Umbilical cord (tissue), 2 donors: ENCODE measurements around the gene PRICKLE1. TPM values are rescaled to one million over a fixed set of nuclear protein-coding genes. Genes with fewer than 3 reads are reported as not detected.

Experiments
- DNase-seq: peaks from one replicate; pipeline ENCODE4 v3.0.0-alpha.2; 2015; ENCODE audit warnings: low spot score
- total RNA-seq: library from RNA; depleted of rRNA; stranded (reverse); fragments of >200 nt; gene quantifications from one replicate; pipeline ENCODE4 v1.2.3, GENCODE V29; 2014; ENCODE audit warnings: low replicate concordance; ENCODE audit not compliant: insufficient read depth

The PRICKLE1 gene
- total RNA-seq, 1 donor from 2014 or later = 22.4 TPM

DNA sequence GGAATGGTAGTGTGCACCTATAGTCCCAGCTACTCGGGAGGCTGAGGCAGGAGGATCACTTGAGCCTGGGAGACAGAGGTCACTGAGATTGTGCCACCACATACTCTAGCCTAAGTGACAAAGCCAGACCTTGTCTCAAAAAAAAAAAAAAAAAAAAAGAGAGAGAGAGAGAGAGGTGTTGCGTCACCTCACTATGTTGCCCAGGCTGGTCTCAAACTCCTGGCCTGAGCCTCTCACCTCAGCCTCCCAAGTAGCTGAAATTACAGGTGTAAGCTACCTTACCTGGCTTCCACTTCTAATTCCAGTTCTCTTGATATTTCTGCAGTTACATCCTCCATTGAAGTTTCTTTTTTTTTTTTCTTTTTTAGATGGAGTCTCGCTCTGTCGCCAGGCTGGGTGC is 94.3 kb downstream of the PRICKLE1 start:
- no peak for DNase-seq

- DNase-seq = peak; percentile 46
Measured at GRCh38 chr12:42492267-42492666, 97.3 kb downstream of the PRICKLE1 start.

- no peak for DNase-seq
Measured at GRCh38 chr12:42490261-42490842, 99.2 kb downstream of the PRICKLE1 start.

DNA sequence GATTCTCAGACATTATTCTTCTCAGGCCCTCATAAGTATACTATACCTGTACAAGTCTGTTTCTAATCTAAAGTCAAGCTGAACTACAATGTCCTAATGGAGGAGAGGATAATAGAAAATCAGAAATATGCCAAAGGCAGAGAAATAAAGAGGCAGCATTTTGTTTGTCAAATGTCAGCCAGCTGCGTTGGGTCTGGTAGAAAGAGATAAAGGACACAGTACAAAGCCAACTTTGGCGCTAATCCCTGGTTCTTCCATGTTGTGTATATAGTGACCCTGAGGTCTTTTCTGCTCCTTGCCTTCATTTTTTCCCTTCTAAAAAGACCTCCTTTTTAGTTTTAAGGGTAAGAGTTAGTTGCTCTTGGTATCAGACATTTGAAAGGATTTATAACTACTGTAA is 103.1 kb downstream of the PRICKLE1 start:
- DNase-seq = no peak

DNA sequence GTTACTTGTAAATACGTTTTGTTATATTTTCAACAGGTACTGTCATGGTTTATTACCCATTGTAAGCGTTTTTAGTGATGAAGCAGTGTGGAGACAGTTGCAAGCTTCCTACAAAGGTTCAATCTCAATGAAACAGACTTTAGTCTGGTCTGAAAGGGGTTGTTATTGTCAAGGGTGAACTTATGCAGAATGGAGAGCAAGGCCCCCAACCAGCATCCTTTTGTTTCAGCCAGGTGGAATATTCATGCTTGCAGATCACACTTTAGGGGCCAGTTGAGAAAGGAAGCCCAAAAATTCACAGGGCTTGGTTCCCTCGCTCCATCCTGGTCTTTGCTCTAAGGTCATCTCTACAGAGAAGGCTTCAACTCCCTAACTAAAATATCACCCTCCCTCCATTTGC is 103.7 kb downstream of the PRICKLE1 start:
- no peak for DNase-seq

DNA sequence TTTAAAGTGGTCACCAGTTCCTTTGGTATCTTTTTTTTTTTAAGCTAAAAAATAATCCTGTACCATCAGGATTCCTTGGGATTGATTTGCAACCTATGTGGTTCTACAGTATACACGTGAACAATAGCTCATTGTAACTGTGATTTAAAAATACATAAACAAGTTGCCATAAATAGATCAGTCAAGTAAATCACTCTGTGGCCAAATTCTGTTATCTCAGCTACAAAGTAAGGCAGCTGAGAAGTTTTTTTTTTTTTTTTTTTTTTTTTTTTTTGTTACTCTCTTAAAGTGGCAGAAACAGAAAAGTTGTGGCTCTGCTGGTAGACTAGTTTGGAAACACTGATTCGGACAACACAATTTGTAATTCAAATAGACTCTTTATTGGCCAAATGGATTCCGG is 104.5 kb downstream of the PRICKLE1 start:
- no peak for DNase-seq

DNA sequence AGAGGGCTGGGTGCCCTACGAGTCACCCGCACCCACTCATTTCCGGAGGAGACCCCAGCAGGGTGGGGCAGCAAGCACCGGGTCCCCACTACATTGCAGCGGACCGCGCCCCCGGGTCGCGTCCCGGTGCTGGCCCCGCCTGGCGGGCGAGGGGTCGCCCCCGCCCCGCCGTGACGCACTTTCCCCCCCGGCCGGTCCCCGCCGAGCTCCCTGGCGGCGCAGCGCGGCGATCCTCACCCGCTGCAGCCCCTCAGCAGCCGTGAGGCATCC is 106.1 kb downstream of the PRICKLE1 start:
- peak; percentile 55 for DNase-seq

DNA sequence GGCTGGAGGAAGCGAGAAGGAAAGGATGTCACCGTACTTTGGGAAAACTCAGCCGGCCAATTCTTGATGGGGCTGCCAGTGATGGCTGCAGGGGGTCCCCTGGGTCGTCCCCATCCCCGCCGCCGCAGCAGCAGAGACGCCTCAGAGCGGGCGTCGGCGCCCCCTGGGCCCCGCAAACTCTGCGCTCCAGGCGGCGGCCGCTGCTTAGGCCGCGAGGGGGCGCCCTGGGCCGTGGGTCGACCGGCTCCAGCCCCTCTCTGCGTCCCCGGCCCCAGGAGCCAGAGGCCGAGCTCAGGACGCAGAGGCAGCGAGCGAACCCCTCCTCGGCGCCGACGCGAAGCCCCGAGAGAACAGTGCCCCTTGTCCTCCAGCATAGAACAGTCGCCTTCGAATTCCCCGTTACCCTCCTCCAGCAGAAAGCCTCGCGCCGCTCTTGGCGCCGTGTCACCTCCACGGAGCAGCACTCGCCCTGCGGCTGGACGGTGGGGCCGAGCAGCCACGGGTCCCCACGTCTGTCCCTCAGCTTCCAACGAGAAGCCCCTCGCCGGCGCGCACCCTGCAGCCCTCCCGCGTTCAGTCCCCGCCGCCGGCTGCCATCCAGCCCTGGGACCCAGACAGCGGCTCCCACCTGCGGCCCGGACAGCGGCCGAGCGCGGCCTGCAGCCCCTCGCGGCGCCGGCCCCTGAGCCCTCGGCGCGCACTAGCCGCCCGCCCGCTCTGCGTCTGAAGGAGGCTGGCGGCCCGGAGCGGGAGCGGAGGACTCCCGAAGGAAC is 106.6 kb downstream of the PRICKLE1 start:
- peak; percentile 80 for DNase-seq

DNA sequence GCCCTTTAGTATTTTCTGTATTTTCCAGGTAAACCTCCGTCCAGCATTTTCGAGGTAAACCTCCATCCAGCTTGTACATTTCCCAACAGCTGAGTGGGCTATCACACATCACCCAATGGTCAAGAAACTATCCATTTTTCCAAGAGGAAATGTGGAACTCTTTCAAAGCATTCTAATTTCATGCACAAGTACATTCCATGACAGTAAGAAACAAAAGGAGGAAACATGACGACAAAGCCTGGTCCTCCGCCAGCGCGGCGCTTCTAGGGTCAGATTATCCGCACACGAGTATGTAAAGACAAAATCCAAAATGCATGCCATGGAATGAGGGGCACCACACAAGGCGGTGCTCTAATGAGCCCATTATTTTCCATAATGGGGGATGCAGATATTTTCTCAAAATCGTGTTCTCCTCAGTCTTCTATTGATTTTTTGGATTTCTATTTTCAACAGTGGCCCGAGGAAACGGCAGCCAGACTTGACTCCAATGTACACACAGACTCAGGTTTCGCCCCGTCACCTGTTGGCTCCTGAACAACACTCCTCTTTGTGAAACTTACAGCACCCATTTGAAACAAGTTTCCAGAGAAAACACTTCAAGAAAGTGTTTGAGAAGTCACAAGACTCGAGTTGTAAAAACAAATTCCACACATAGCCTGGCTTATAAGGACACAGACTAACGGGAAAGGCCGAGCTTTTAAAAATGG is 107.4 kb downstream of the PRICKLE1 start:
- DNase-seq = peak; percentile 59

DNA sequence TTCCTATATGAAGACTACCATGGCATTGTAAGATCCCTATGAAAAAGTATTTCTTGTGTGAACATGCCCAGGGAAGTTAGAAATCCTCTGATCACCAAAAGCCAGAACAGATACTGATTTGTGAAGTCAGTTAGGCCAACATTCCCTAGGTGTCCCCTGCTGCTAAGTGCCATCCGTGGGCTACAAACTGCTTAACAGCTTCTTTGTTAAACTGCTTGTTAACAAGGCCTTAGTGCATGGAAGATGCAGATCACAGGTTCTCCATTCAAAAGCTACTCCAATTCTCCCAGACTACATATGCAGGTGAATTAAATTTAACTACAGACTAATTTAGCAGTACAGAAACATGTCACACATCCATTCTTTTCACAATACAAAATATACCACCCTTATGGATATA is 108.2 kb downstream of the PRICKLE1 start:
- DNase-seq = no peak

DNA sequence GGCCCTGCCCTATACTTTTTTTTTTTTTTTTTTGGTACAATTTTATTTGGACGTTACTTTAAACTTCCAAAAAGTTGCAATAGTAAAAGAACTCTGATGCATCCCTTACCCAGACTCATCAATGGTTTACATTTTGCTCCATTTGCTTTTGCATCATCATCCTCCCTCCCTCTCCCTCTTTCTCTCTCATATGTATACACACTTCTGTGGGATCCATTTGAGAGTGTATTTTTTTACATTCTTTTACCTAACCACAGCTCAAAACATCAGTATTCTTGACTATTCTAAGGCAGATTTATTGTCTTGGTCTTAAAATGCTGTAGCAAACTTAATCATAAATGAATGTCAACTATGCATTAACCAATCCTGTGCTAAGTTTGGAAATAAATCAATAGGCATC is 111.6 kb downstream of the PRICKLE1 start:
- DNase-seq = no peak

- DNase-seq = no peak
Measured at GRCh38 chr12:42475106-42475505, 114.4 kb downstream of the PRICKLE1 start.

GRCh38 chr12:42474391-42474790 is 115.2 kb downstream of the PRICKLE1 start:
- DNase-seq = no peak

DNA sequence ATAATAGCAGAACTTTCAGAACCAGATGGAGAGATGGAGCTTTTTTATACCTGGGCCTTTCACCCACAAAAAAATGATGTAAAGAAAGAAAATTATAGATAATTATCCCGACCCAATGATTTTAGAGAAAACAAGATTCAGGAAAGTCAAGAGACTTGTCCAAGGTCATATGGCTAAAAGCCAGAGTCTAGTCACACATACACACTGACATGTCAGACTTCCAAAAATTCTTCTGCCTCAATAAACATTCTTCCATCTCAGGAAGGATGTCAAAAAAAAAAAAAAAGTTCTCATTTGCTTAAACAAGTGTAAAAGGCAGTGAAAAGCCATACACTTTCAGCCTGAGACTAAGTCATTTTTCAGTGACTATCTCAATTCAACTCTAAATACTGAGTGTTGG is 116.0 kb downstream of the PRICKLE1 start:
- no peak for DNase-seq

DNA sequence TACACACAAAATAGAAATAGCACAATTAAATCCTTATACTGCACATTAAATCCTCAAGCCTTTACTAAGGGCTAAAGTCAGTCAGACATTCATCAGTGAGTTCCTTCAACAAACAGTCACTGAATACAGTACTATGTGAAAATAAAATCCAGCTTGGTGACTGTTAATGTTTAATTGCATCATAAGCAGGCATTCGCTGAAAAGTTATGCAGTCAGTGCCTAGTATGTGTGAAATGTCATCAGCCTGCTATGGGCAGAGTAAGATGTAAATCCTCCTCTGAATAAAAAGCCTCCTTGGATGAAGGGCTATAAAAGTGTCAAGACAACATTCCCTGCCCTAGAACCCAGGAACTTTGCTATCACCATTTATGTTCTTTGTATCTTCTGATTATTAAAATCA is 116.4 kb downstream of the PRICKLE1 start:
- peak; percentile 40 for DNase-seq

DNA sequence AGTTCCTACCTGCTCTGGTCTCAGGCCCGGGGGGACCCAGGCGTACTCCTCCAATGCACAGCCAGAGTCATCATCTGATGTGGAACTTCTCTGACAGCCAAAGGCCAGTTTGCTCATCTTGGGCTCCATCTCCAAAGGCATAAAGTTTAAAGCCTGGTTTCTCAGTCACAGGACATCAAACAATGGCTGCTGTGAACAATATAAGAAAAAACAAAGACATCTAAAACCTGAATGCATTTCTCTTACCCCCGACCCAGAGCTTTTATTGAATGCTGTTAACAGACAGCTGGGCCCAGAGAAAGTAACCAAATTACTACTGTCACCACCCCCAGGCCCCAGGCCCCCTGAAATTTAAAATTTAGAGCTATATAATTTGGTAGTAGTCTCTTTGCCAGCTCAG is 117.2 kb downstream of the PRICKLE1 start:
- DNase-seq = no peak

DNA sequence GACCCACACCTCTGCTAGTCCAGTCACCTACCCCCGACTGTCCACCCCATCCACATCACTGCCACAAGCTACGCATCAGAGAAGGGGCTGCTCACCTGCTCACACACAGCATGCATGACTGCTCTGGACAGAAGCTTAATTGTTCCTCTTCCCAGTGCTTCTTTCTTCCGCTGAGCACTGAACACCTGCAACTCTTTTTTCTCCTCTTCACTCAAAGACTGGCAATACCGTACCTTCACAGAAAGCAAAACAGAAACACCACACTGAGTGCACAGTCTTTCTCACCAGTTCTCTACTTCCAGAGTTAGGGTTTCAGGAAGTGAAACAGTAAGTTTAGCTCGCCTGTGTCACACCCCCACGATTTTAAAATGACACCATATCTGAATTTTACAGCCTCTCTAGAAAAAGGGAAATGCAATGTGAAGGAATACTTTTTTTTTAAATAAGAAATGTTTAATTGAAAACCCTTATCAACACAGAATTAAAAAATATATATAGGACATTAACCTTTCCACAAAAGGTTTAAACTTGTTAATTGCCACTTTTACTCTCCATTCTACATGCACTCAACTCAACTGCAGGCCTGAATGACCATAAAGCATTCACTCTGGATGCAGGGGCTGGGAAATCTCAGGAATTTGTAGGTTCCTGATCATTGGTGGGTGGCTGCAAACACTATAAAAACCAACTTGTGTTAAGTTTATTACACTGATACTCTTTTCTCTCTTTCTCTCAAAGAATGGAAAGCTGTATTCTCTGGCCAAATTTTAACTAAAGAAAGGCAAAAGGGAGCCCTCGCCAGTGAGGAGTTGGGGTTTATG is 120.0 kb downstream of the PRICKLE1 start:
- DNase-seq = no peak

GRCh38 chr12:42468921-42469320 is 120.6 kb downstream of the PRICKLE1 start:
- no peak for DNase-seq

DNA sequence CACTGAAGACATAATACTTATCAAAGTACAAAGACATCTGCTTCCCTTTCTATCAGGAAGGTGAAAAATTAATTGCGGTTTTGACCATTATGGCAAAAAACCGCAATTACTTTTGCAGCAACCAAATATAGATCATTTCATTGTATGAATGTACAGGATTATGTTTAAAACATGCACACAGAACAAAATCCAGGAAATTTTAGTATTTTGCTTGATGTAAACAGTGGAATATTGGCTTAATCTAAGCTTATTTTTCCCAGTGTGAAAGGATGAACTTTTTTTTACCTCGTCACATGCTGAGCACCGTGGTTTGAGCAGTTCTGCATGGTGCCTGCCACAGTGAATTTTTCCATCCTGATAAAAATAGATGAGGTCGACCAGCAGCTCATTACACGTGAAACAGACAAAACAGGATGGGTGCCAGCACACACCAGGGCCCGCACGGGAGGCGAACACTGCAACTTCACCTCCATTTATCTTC is 121.2 kb downstream of the PRICKLE1 start:
- no peak for DNase-seq

- no peak for DNase-seq
Measured at GRCh38 chr12:42463671-42464070, 125.9 kb downstream of the PRICKLE1 start.

DNA sequence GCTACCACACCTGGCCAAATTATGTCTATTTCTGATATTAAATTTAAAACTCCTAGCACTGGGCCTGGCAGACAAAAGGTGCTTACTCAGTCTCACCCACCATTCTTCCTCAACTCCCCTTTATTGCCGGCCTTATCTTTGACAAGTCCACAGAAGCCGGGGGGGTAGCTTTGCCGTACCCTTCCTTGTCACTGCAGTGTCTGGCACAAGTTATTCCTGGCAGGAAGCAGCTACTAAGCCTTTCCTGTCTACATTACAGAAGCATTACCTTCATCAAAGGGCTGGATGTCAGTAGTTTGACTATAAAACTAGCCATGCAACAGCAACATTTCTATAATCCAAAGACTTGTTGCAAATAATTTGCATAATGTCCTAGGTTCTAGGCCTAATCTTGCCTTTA is 127.1 kb downstream of the PRICKLE1 start:
- no peak for DNase-seq

DNA sequence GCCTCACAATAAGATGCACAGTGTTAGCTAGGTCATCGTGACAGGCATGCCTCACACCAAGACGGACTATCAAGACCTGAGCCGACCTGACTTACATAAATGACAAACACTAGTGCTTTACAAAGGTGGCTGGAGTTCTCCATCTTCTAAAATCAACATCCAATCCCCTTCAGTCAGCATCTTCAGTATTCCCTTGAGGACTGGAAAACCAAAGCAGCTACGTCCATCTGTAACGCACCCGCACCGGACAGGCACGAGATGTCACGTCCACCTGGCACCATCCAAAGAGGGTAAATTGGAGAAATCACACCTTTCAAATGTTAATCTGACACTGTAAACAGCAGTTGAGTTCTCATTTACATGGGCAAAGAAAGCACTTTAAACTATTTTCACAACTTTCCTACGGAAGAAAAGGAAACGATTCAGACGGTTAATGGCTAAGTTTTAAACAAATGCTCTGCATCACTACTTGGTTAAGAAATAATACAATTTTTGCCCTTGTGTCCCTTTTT is 130.2 kb downstream of the PRICKLE1 start:
- no peak for DNase-seq
